HG03571 (cell line): ENCODE measurements around the gene NISCH.

Experiments
- ATAC-seq: cut with Tn5 transposase; IDR thresholded peaks from one replicate; pipeline ENCODE4 v1.9.1; 2021; ENCODE audit not compliant: unreplicated experiment

The NISCH gene

DNA sequence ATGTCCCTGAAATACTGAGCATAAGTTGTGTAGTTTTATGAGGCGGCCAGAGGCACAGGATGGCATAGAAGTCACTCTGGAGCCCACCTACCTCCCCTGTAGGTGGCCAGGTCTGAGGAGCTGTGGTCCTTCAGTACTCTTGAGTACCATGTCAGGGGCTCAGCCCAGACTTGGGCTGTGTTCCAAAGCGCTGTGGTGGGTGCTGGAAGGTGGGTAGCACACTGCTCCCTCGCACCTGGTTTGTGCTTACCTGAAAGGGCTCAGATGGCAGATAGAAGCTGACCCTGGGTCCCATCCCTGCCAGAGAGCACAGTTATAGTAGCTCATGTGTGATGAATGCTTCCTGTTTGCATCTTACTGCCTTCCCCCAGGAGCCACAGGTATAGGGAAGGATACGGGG is 15.5 kb downstream of the NISCH start:
- ATAC-seq, result no peak

DNA sequence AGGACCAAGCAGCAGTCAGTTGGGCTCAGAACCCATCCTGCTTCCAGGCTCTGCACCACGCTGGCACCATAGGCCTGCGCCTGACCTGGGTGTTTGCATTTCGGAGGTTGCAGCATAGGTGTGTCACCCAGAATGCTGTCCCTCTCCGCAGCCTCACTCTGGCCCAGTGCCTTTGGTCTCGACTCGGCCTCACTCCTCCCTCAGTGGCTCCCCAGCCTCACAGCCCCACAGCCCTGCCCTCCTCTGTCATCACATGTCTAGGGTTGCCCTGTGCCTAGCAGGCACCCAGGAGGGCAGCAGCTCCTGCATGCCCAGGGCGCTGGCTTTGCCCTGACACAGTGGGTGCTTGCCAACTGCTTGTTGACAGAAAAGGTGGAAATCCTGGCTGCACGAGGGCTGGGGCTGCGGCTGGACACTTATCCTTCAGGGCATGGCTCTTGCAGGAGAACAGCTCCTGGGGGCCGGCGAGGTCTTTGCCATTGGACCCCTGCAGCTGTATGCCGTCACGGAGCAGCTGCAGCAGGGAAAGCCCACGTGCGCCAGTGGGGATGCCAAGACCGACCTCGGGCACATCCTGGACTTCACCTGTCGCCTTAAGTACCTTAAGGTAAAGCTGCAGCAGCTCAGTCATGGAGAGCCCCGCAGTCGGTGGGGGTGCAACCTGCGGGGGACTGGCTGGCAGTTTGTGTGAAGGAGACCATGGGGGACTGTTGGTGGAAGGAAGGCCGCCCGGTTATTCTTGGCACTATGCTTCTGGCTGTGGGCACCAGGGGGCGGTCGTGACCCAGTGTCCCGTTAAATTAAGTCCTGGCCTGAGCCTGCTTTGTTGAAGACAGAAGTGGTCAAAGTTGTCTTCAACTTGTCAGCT is 16.2 kb downstream of the NISCH start:
- ATAC-seq, result no peak

DNA sequence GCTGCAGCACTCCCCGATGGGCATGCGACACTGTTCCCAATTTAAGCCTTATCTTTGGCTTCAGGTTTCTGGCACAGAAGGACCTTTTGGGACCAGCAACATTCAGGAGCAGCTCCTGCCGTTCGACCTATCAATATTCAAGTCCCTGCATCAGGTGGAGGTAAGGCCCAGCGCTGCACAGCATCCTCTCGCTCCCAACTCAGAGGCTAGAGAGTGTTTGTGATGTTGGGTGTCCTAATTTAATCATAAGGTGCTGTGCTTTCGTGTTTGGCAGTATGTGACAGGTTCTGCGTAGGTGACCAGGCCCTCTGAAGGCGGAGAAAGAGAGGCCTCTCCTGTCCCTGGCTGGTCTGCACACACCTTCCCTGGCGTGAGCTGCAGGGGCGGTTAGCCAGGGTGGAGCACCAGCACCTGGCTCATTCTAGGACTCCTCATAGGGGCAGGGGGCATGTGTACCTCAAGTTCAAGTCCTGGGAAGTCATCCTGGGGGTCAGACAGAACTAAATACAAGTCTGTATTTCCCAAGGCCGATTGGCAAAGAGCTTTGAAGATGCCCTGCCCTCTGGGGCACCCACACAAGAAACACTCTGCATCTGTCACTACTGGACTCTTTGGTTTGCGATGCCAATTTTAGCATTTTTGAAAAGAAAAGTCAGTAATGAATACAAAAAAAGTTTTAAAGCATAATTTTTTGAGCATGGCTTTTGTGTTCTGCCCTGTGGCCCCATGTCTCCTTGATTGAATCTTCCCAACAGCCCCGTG is 17.0 kb downstream of the NISCH start:
- no peak for ATAC-seq

DNA sequence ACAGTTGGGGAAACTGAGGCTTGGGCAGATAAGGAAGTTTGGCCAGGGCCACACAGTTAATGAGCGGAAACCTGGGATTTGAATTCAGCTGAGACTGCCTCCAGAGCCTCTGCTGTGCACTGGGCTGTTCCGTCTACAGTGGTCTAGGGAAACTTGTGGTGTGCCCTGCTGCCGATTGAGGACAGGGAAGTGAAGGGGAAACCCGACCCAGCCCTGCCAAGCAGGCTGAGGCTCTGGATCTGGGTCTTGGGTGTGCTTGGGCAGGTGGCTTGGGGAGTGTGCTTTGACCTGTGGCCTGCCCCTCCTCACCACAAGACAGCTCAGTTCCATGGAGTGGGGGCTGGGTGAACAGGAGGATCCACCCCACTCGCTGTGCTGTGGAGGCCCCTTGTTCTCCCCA is 17.6 kb downstream of the NISCH start:
- no peak for ATAC-seq

- ATAC-seq, result no peak
These were observed 21.8 kb downstream of the NISCH start for GRCh38 chr3:52477076-52477795.

DNA sequence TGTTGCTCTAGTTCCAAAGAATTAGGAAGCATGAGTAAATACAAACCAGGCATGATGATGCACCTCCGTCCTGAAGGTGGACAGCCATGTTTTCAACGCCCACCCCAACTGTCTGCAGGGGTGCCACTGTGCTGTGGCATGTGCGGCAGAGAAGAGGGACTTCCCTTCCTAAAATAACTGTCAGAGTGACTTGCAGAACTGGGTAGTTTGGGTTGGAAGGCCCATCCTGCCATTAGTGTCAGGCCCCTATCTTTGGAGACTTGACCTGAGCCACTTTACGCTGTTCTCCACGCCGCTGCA is 22.3 kb downstream of the NISCH start:
- no peak for ATAC-seq

GRCh38 chr3:52479037-52479876 is 23.9 kb downstream of the NISCH start:
- no peak for ATAC-seq

DNA sequence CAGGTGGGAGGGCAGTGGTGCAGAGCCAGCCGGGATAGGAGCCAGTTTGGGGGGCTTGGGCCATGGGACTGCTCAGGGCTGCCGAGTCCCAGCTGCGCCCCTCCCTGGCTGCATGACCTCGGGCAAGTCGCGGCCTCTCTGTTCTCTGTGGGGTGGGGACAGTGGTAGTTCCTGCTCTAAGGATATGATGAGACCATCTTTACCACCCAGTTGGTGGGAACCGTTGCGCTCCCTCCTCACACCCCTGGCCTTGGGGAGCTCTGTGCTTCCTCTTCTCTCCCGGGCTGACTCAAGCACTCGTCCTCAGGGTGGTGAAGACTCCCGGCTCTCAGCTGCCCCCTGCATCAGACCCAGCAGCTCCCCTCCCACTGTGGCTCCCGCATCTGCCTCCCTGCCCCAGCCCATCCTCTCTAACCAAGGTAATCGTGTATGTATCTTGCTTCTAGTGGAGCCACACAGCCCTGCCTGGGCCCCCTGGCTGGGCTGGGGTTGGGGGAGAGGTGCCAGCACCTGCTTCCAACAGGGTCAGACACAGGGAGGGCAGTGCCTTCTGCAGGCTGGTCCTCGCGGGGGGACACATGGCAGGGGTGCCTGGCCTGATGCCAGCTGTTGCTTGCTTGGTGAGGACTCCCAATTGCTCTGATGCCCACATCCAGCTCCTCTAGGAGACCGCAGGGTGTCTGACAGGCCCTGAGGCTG is 24.6 kb downstream of the NISCH start:
- ATAC-seq, result no peak

- ATAC-seq, result no peak
These were observed 25.6 kb downstream of the NISCH start for GRCh38 chr3:52480768-52481715.

DNA sequence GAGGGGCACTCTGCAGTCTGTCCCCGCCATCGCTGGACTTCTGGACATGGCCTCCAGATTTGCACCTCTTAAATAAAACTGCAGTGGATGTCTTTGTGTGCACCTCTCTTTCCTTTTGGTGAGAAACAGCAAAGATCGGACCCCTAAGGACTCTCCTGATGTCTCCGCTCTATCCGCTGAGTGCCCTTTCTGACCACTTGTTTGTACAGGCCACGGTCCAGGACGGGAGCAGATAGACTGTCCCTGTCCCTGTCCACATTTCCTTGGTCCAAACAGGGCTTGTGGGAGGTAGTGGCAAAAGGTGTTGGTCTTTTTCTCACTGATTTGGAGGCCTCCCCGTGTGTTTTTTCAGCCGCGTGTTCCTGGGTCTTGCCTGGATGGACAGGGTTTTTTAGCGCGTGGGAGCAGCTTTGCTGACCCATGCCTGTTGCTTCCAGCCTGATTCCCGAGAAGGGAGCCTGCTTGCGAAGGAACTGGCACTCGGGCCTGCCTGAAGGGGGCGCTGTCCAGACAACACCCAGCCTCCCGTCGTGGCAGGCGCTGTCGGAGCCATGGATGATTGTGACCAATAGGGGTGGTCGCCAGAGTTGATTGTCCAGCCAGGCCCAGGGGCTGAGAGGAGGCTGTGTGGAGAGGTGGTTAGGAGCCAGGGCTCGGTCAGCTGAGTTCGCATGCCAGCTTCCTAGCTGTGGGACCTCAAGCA is 26.6 kb downstream of the NISCH start:
- ATAC-seq, result no peak

DNA sequence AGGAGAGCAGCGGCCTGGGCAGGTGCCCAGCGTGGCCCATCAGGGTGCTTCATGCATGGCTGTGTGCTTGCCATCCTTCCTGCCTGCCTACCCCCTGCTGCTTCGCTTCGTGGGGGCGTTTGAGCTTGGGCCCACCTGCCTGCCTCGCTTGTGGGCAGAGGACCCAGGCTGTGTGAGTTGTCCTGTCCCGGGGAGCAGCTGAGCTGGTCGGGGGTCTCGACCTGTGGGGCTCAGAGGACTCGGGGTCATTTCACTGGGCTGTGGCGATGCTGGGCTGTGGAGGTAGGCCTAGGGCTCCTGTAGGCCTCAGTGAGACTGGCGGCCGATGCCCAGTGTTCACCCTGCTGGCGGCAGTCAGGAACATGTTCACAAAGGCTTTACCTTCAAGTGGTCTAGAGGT is 27.7 kb downstream of the NISCH start:
- ATAC-seq, result no peak

GRCh38 chr3:52483577-52484381 is 28.4 kb downstream of the NISCH start:
- ATAC-seq, result no peak

- ATAC-seq, result no peak
These were observed 29.5 kb downstream of the NISCH start for GRCh38 chr3:52484680-52485461.

DNA sequence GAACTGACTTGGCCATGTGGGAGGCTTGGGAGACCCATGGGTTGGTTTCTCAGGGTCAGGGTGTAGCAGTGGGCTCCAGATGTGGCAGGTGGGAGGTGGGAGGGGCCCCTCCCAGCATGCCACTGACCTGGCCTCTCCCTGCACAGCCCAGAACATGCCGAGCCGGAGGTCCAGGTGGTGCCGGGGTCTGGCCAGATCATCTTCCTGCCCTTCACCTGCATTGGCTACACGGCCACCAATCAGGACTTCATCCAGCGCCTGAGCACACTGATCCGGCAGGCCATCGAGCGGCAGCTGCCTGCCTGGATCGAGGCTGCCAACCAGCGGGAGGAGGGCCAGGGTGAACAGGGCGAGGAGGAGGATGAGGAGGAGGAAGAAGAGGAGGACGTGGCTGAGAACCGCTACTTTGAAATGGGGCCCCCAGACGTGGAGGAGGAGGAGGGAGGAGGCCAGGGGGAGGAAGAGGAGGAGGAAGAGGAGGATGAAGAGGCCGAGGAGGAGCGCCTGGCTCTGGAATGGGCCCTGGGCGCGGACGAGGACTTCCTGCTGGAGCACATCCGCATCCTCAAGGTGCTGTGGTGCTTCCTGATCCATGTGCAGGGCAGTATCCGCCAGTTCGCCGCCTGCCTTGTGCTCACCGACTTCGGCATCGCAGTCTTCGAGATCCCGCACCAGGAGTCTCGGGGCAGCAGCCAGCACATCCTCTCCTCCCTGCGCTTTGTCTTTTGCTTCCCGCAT is 31.8 kb downstream of the NISCH start:
- ATAC-seq, result no peak

DNA sequence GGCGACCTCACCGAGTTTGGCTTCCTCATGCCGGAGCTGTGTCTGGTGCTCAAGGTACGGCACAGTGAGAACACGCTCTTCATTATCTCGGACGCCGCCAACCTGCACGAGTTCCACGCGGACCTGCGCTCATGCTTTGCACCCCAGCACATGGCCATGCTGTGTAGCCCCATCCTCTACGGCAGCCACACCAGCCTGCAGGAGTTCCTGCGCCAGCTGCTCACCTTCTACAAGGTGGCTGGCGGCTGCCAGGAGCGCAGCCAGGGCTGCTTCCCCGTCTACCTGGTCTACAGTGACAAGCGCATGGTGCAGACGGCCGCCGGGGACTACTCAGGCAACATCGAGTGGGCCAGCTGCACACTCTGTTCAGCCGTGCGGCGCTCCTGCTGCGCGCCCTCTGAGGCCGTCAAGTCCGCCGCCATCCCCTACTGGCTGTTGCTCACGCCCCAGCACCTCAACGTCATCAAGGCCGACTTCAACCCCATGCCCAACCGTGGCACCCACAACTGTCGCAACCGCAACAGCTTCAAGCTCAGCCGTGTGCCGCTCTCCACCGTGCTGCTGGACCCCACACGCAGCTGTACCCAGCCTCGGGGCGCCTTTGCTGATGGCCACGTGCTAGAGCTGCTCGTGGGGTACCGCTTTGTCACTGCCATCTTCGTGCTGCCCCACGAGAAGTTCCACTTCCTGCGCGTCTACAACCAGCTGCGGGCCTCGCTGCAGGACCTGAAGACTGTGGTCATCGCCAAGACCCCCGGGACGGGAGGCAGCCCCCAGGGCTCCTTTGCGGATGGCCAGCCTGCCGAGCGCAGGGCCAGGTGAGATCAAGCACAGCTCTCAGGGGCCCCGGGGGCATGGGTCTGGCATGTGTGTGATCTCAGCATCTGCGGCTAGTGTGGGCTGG is 32.6 kb downstream of the NISCH start:
- no peak for ATAC-seq
